Activated T-cell treated with anti-CD3 and anti-CD28 coated beads for 24 hours (primary cell): ENCODE data around the gene SORBS2.
"Not testable (repeated sequence)": the region's sequence is repeated elsewhere in the genome, so short reads cannot be mapped to it uniquely, and the experiment has no call there.

Source experiments
- DNase-seq: peaks from one replicate; pipeline ENCODE4 v3.0.0-alpha.2; 2020; ENCODE audit warnings: low read depth

The SORBS2 gene

DNA sequence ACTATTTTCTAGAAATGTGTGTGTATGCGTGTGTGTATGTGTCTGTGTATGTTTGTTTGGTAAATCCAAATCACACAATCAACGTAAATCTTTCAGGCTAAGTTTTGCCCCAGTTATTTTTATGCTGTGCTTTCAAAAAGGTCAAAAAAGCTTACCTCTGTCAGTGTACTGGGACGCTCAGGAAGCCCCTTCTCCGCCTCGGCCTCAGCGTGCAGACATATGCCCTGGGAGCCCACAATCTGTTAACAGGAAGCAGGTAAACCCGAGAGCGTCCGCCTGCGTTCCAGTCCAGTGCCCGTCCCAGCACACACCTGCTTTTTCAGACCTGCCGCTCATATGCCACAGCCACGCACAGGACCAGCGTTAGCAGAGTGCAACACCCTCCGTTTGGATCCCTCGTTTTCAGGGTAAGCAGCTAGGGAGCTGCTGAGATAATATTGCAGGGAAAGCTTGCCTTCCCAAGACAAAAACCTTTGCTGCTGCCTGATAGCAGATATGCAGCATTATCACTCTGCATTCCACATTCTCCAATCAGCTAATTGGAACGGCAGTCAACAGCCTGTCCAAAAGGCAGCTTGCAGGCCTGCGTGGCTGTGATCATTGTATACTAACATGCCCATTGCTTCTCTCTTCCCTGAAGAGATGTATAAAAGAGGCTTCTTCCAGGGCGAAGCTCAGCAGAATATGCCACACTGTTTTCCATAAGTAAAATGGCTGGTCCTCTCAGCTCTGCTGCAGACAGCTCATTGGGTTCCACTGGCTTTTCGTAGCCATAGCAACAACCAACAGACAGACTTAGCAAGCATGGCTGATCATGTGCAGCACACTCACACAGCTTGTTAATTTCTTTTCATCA, at the start of gene SORBS2:
SORBS2 (minus strand) TSS at position 686 of the 856 bp plus-strand sequence. CDS start 121,623 bp downstream, outside the sequence.
- no peak for DNase-seq

DNA sequence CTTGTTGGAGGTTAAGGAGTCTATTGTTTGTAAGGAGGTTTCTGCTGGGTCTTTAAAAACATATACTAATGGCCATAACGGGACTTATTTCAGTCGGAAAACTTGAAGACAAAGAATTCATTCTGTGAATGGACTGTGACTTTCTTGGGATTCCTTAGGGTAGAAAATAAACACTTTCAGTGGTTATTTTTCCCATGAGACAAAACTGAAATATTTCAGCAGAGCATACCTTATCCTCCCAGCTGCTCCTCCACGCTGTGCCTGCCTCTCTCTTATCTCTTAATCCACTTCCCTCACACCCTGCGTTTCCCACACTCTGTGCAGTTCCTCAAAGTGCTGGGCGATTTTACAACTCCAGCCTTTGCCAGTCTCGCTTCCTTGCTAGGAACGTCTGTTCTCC, 47.1 kb upstream of the SORBS2 start:
- no peak for DNase-seq

DNA sequence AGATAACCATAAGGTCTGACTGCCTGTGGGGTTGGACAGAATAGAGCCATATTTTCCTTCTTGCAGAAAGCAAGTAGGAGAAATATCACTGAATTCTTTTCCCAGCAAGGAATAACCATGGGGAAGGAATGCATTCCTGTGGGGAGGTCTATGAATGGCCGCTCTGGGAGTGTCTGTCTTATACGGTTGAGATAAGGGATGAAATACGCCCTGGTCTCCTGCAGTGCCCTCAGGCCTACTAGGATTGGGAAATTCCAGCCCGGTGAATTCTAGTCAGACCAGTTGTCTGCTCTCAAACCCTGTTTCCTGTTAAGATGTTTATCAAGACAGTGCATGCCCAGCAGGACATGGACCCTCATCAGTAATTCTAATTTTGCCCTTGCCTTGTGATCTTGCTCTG, 45.6 kb upstream of the SORBS2 start:
- not testable (repeated sequence) for DNase-seq

DNA sequence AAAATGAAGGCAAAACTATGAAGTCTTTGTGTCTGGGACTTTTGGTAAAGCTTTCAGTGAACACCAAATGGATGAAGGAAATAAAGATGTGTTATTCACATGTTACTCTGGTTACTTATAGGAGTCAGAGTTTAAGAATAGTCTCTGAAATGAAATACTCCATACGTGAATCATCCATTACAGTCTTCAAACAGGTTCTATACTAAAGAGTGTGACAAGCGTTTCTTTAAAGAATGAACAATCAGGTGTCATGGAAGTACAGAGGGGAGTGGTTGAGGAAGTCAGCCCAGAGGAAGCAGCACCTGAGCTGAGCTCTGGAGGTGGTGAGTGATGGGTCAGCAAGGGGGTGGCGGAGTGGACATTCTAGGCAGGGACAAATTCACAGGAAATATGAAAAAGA, 41.8 kb upstream of the SORBS2 start:
- no peak for DNase-seq

DNA sequence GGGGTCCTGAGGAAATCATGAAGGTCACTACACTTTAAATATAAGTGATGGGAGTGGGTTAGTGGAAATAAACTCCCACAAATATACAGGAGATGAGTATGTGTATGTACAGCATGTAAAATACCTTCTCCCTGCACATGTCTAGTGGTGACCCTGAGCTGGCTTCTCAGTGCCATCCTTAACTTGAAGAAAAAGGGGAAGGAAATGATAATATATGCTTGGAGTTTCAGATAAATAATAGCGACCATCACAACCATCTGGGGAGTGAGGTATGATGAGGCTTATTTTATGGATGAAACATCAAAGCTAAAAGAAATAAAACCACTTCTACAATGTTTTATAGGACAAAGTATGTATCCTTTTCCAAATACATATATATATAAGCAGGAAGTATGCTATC, 41.0 kb upstream of the SORBS2 start:
- DNase-seq = no peak

DNA sequence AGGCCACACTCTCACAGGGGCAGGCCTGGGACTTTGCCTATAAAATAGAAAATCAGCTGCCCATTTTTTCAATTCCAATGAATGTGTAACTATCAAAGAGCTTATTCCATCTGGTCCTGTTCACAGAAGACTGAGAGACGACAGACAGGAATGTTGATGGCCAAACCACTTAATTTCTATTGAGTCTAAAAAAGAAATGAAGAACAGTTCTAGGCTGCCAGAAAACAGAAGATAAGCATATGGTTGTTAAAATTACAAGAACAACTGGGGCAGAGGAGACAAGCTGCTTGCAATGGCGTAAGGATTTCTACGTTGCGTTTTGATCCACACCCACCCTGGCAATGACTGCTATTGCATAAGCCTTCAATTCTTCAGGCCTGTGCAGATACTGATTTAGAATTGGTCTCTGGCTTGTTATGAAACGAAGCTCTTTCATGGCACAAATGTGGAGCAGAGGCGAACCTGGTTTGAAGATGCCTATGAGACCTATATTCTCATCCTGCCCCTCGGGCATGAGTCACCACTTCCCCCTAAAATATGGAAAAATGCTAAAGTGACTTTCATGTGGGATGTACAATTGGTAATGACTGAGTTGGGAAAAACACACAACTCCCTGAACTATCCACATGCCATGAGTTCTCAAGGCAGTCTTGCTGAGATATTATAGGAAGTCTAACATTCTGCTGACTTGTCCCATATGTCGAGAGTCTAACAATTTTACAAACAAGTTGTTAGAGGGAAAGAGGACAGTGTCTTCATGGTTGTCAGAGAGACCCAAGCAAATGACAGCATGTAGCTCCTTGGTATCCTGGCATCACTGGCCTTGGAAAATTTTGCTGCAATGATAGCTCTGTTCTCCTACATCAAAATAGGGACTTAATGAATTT, 37.9 kb upstream of the SORBS2 start:
- no peak for DNase-seq

DNA sequence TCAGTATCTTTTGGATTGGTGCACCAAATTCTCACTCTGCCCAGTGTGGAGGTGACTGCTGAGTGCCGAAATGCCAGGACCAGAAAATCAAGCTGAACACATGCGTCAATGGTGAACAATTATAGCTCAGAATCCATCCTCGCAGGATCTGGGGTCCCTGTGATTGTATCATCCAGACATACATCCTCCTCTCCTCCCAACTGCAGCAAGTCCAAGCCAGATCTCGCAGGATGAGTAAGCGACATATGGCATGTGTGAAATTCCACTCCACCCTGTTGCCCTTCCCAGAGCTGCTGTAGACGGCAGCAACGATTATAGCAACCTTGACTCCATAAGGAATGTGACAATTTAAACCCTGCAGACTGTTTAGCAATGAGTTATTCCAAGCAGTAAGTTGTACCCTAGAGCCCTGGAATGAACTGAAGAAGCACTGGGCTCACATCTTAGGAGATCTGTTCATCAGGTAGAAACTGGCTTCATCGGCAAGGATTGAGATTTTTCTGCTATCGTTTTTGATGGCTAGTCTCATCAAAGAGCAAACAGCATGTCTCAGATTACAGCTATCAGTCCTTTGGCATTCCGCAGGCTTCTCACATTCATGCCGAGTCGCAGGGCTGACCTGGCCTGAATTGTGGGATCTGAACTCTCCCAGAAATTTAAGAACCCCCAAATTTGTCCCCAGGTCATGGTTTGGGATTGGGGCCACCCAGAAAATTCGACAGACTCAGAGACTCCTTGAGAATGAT, 35.5 kb upstream of the SORBS2 start:
- no peak for DNase-seq

- no peak for DNase-seq
These were observed 34.6 kb upstream of the SORBS2 start for GRCh38 chr4:185846505-185847150.

DNA sequence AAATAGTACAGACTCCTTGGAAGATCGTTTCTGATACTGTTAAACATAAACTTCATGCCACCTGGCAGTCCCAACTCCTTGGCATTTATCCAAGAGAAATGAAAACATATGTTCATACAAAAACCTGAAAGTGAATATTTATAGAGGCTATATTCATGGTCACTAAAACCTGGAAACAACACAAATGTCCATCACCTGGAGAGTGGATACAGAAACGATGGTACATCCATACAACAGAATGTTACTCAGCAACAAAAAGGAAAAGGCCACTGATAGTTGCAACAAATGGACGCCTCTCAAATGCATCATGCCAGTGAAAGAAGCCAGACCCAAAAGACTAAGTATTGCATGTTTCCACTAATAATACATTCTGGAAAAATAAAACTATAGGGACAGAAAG, 34.0 kb upstream of the SORBS2 start:
- DNase-seq = no peak

GRCh38 chr4:185841451-185841850, 29.5 kb upstream of the SORBS2 start:
- DNase-seq = no peak

DNA sequence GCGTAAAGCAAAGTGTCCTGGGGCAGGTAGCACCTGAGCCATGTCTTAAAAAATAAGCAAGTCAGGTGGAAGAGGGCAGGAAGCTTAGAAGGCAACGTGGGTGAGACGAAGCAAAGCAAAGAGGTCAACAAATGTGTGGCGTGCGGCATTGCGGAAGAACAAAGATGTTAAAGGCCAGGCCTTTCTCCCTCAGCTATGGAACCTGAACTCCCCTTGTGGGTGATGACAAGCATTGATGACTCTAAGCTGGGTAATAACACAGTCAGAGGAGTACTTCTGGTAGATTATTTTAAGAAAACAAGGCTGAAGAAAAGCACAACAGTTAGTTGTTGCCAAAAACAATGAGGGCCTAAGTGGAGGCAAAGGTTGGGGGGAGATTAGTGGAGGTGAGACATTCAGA, 29.0 kb upstream of the SORBS2 start:
- DNase-seq = no peak

GRCh38 chr4:185840201-185840600, 28.2 kb upstream of the SORBS2 start:
- DNase-seq = no peak

GRCh38 chr4:185839770-185840169, 27.8 kb upstream of the SORBS2 start:
- DNase-seq = no peak

GRCh38 chr4:185839194-185839712, 27.3 kb upstream of the SORBS2 start:
- no peak for DNase-seq

GRCh38 chr4:185838514-185839193, 26.7 kb upstream of the SORBS2 start:
- no peak for DNase-seq

DNA sequence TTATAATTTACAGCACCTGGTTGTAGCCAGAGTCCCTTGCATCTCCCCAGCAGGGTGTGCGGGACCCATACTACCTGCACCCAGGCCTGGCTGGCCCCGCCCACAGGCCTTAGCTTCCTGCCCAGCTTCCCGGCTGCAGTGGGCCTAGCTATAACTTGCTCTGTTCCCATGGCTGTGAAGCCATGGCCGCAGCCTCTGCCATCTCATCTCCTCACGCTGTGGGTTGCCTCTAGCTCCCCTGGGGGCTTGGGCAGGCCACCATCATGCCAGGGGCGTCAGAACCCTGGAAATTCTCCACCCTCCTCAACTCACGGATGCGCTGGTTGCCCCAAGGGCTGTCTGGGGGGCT, 26.1 kb upstream of the SORBS2 start:
- DNase-seq = no peak

- DNase-seq = no peak
These were observed 25.6 kb upstream of the SORBS2 start for GRCh38 chr4:185837415-185838103.

DNA sequence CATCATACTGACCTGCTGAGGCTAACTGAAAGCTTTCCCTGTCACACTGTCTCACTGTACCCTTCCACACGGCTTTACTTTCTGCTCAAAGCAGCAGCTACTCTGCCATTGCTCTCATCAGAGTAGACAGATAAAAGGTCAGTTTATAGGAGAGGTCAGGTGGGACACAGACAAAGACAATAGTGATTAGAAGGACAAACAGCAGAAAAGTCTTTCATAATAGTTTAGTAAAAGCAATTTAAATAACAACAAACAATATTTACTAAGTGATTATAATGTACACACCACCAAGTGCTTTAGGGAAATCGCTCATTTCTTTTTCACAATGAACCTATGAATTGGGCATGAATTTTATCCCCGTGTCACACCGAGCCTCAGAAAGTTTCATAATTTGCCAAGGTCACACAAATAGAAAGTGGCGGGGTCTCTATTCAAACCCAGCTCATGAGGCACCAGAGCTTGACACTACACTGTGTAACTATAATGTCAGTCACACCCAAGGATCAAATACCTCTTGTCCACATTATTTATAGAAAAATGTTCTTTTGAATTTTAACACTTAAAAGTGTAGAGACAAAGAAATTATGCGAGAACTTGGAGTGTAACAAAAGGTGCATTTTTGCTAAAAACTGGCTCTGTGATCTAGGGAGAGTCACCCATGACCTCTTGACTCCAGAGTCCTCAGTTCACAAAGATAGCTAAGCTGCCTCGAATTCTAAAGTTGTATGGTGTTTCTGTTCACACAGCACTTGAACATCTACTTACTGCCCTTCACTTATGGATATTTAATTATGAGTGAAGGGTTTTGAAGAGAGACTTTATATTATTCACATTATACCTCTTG, 24.5 kb upstream of the SORBS2 start:
- DNase-seq = no peak

DNA sequence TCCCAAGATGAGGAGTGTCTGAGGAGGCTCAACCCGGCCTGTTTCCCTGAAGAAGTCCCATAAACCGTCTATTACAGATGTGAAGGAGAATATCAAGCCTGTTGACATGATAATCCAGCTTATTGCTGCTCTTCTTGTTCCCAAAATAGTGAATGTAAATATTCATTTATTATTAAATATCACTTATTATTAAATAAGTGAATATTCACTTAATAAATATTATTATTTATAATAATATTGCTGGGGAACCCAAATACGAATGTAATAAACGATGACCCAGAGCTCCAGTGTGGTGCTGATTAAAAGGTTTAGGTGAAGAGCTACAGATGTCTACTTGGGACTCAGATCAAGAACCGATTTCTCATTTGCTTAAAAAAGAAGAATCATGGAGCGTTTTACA, 23.8 kb upstream of the SORBS2 start:
- DNase-seq = no peak

- DNase-seq = no peak
These were observed 23.3 kb upstream of the SORBS2 start for GRCh38 chr4:185835336-185835735.
